GM12891 (cell line): Measurements from ENCODE around the gene FOXO3.

Experiments
- POLR2A ChIP-seq: IDR thresholded peaks from 2 replicates; pipeline ENCODE4 v1.6.1; 2011; ENCODE audit warnings: low read depth, low read length, control low read depth
- POLR2AphosphoS5 ChIP-seq: IDR thresholded peaks from 2 replicates; pipeline ENCODE4 v1.6.1; 2011; ENCODE audit warnings: low read depth, low read length, control low read depth

- TF ChIP-seq POLR2A, result no peak
- no peak for TF ChIP-seq POLR2AphosphoS5
Observed at GRCh38 chr6:108723594-108723993, 162.9 kb downstream of the FOXO3 start.
